ENCODE results near the gene MAP6.

DNA sequence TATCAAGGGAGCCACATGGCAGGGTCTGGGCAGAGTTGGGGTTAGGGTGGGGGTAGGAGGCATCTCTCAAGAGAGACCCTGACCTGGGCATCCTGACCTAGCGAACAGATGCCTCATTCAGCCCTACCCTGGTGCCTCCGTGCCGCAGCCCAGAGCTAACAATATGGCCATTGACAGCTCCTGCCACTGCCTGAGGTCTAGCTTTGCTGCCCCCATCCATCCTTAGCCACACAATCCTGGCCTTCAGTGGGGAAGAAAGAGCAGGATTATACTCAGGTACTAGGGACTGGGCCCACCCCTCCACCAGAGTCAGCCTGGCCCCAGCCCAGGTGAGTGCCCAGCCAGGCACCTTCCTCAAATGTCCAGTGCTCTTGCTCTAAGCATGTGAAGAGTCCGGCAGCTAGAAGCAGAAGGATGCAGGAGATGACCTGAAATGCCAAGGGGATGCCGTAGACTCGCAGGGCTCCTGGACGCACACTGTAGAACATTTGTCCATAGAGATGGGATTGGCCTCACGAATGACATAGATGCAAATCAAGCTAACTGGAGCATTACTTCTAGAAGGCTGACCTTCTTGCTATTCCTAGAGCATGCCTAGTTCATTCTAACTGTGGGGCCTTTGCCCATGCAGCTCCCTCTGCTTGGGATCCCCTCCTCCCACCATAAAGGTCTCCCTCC, 120.1 kb downstream of the MAP6 start:
- TF ChIP-seq CTCF (IDR thresholded peaks at IDR 0.05) (no peak), POLR2A (IDR thresholded peaks at IDR 0.05) (no peak)

Measured in Peyer's patch (tissue), 4 donors.